Measurements from ENCODE around the gene GAPDH. TPM values are rescaled to one million over a fixed set of nuclear protein-coding genes. Genes with fewer than 3 reads are reported as not detected.

Gene GAPDH
- total and polyA plus RNA-seq, 8 donors, result 579 to 2,765 (median 1,254) TPM

GRCh38 chr12:6539314-6539682 is 5.0 kb downstream of the GAPDH start:
- H3K27me3 ChIP-seq, result no peaks in the 10 kb centered on the region
- WGBS, 5 donors, result 72 to 90% (median 84%) methylated on average over 5 of the region's 5 CpGs
- no peak overlapping the region for H3K4me3 ChIP-seq
- TF ChIP-seq POLR2A (IDR thresholded peaks at IDR 0.05), result no peak
- no peak for TF ChIP-seq EP300 (IDR thresholded peaks at IDR 0.05)
- TF ChIP-seq, protein P1, sequence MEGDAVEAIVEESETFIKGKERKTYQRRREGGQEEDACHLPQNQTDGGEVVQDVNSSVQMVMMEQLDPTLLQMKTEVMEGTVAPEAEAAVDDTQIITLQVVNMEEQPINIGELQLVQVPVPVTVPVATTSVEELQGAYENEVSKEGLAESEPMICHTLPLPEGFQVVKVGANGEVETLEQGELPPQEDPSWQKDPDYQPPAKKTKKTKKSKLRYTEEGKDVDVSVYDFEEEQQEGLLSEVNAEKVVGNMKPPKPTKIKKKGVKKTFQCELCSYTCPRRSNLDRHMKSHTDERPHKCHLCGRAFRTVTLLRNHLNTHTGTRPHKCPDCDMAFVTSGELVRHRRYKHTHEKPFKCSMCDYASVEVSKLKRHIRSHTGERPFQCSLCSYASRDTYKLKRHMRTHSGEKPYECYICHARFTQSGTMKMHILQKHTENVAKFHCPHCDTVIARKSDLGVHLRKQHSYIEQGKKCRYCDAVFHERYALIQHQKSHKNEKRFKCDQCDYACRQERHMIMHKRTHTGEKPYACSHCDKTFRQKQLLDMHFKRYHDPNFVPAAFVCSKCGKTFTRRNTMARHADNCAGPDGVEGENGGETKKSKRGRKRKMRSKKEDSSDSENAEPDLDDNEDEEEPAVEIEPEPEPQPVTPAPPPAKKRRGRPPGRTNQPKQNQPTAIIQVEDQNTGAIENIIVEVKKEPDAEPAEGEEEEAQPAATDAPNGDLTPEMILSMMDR (IDR thresholded peaks at IDR 0.05), result no peak
- TF ChIP-seq POLR2AphosphoS5 (IDR thresholded peaks at IDR 0.05), result no peak
- intact Hi-C loops (cut with DNase I; ENCODE audit: low total_unique reads), result loop anchor here (10.0 kb wide), 1 partner anchor 114 kb away; no protein-coding TSS in a partner anchor
- peaks cover 33 to 62% (median 43%) of the 10 kb centered on the region in 4 donors for H3K36me3 ChIP-seq
- H3K4me1 ChIP-seq, result peaks cover 49 to 75% (median 56%) of the 10 kb centered on the region in 4 donors
- H3K27ac ChIP-seq, result peak overlapping the region in 3 of 5 donors; percentile 73 to 100 (median 83)
- DNase-seq, result no peak
- no peaks in the 10 kb centered on the region for H3K9me3 ChIP-seq

GRCh38 chr12:6539707-6540134 is 5.4 kb downstream of the GAPDH start:
- TF ChIP-seq POLR2A (IDR thresholded peaks at IDR 0.05), result no peak
- no peak for TF ChIP-seq EP300 (IDR thresholded peaks at IDR 0.05)
- no peak for TF ChIP-seq POLR2AphosphoS5 (IDR thresholded peaks at IDR 0.05)
- TF ChIP-seq, protein P1 (IDR thresholded peaks at IDR 0.05), result no peak
- DNase-seq, result peak in 1 of 2 donors; percentile 28
- H3K36me3 ChIP-seq, result peaks cover 37 to 67% (median 48%) of the 10 kb centered on the region in 4 donors
- peak overlapping the region in 1 of 4 donors; percentile 4 for H3K4me3 ChIP-seq
- H3K9me3 ChIP-seq, result no peaks in the 10 kb centered on the region
- peaks cover 49 to 75% (median 56%) of the 10 kb centered on the region in 4 donors for H3K4me1 ChIP-seq
- peak overlapping the region; percentile 6 to 100 (median 74) for H3K27ac ChIP-seq
- 63 to 71% (median 68%) methylated on average over 13 to 14 of the region's 14 CpGs for WGBS, 5 donors
- no peaks in the 10 kb centered on the region for H3K27me3 ChIP-seq
- intact Hi-C loops (cut with DNase I; ENCODE audit: low total_unique reads), result loop anchor here (10.0 kb wide), 1 partner anchor 115 kb away; no protein-coding TSS in a partner anchor

DNA sequence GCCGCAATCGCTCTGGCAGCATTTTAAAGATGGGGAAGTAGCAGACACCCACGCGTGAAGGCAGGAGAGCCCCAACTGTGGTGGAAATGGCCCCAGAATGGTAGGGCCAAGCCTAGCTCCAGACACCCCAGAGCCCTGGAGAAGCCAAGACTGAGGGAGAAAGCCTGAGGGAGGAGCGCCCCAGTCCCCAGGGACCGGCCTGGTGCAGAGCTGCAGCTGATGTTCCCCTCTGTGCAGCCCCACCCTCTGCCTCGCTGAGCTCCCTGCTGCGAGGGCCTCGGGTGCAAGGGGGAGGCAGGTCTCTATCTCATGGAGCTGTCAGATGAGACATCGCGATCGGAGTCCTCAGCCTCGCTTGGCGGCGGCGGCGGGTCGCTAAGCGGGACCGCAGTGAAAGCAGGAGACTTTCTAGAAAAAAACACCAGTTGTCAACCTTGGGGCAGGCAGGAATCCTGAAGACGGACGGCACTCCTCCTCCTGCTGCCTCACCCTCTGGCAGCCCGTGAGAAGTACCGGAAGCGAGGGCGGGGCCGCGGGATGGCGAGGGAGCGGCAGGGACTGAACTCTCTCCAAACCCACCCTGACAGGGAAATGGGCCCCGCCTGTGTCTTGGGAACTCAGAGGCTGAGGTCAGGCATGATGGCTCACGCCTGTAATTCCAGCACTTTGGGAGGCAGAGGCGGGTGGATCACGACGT is 6.0 kb downstream of the GAPDH start:
- peaks cover 48 to 73% (median 54%) of the 10 kb centered on the region in 4 donors for H3K4me1 ChIP-seq

GRCh38 chr12:6541371-6542165 is 7.3 kb downstream of the GAPDH start:
- H3K27me3 ChIP-seq, result no peaks in the 10 kb centered on the region
- H3K4me1 ChIP-seq, result peaks cover 36 to 61% (median 41%) of the 10 kb centered on the region in 4 donors
- no peaks in the 10 kb centered on the region for H3K9me3 ChIP-seq
- H3K36me3 ChIP-seq, result peaks cover 38 to 74% (median 58%) of the 10 kb centered on the region in 4 donors
- DNase-seq, result peak in 1 of 2 donors; percentile 23
- 73 to 79% (median 77%) methylated on average over 16 to 26 of the region's 26 CpGs for WGBS, 5 donors
- peak overlapping the region in 4 of 5 donors; percentile 73 to 100 (median 78) for H3K27ac ChIP-seq
- intact Hi-C loops (cut with DNase I; ENCODE audit: low total_unique reads), result no loop called here
- H3K4me3 ChIP-seq, result no peak overlapping the region
- TF ChIP-seq POLR2A (IDR thresholded peaks at IDR 0.05) (no peak), POLR2AphosphoS5 (IDR thresholded peaks at IDR 0.05) (no peak), EP300 (IDR thresholded peaks at IDR 0.05) (no peak)
- TF ChIP-seq, protein P1 (IDR thresholded peaks at IDR 0.05), result no peak

More for the DNA sequence above, 6.0 kb downstream of the GAPDH start:
- Histone ChIP-seq H3K9me3 (no peaks in the 10 kb centered on the region), H3K27me3 (no peaks in the 10 kb centered on the region), H3K27ac (peak overlapping the region; percentile 6 to 100 (median 74)), H3K36me3 (peaks cover 37 to 73% (median 54%) of the 10 kb centered on the region in 4 donors), H3K4me3 (peak overlapping the region; percentile 4 to 20 (median 14))
- 11 to 16% (median 15%) methylated on average over 32 to 35 of the region's 35 CpGs for WGBS, 5 donors
- peak; percentile 78 to 93 for DNase-seq
- TF ChIP-seq POLR2A (IDR thresholded peaks at IDR 0.05) (no peak), POLR2AphosphoS5 (IDR thresholded peaks at IDR 0.05) (peak; percentile 53 to 86 (median 63))
- intact Hi-C loops (cut with DNase I; ENCODE audit: low total_unique reads), result no loop called here

All from stomach (tissue), 9 donors.